GM10248 (cell line): ENCODE measurements around the gene CES5A.

ENCODE experiments used
- CTCF ChIA-PET: fragments of 300-600 bp; sonication (Branson Sonifier 250); formaldehyde crosslinking; extraction: SDS; loops from one replicate; lab custom pipeline; 2021; ENCODE audit warnings: antibody characterized with exemption; lab: Yijun Ruan, JAX
- POLR2A ChIA-PET: fragments of 350-650 bp; sonication (Branson Sonifier 250); formaldehyde crosslinking; extraction: SDS; loops from one replicate; lab custom pipeline; 2020; ENCODE audit warnings: antibody characterized with exemption; lab: Yijun Ruan, JAX
- DNase-seq: peaks from one replicate; pipeline ENCODE4 v3.0.0; 2012; ENCODE audit errors: extremely low spot score
- CTCF ChIP-seq: IDR thresholded peaks from 2 replicates; pipeline ENCODE4 v1.5.1; 2012; ENCODE audit warnings: mild to moderate bottlenecking, low read depth; ENCODE audit errors: extremely low read depth, missing control alignments, control extremely low read depth

CES5A gene

GRCh38 chr16:55901566-55902217, 26.5 kb upstream of the CES5A start:
- DNase-seq, result no peak
- ChIA-PET POLR2A (no interaction called here), CTCF (no interaction called here)
- no peak for TF ChIP-seq CTCF

- no peak for DNase-seq
- TF ChIP-seq CTCF, result no peak
- CTCF ChIA-PET, result no interaction called here
- POLR2A ChIA-PET, result no interaction called here
These were observed 25.6 kb upstream of the CES5A start for GRCh38 chr16:55900616-55901393.

- ChIA-PET CTCF (interaction anchor here (1.5 kb wide), 1 partner anchor 11 kb away, joined by 3 read pairs; no protein-coding TSS in a partner anchor), POLR2A (no interaction called here)
- no peak for TF ChIP-seq CTCF
- DNase-seq, result no peak
These were observed 24.7 kb upstream of the CES5A start for GRCh38 chr16:55899857-55900256.

- POLR2A ChIA-PET, result no interaction called here
- no peak for DNase-seq
- CTCF ChIA-PET, result interaction anchor here (1.5 kb wide), 1 partner anchor 10 kb away, joined by 3 read pairs; no protein-coding TSS in a partner anchor
- TF ChIP-seq CTCF, result no peak
These were observed 23.4 kb upstream of the CES5A start for GRCh38 chr16:55898592-55898991.

- CTCF ChIA-PET, result no interaction called here
- POLR2A ChIA-PET, result no interaction called here
- TF ChIP-seq CTCF, result no peak
- no peak for DNase-seq
These were observed 17.6 kb upstream of the CES5A start for GRCh38 chr16:55892821-55893220.

- TF ChIP-seq CTCF, result no peak
- ChIA-PET CTCF (interaction anchor here (1.3 to 1.4 kb wide), 2 partner anchors 9 to 22 kb away, joined by 3 to 4 read pairs; no protein-coding TSS in a partner anchor), POLR2A (no interaction called here)
These were observed 14.3 kb upstream of the CES5A start for GRCh38 chr16:55889518-55889917.

More at GRCh38 chr16:55889518-55889917, 14.3 kb upstream of the CES5A start:
- DNase-seq, result no peak
